SK-N-SH (cell line): ENCODE measurements around the gene NOP56. TPM values are rescaled to one million over a fixed set of nuclear protein-coding genes. Genes with fewer than 3 reads are reported as not detected.

ENCODE experiments used
- CTCF ChIA-PET: fragments of 300-600, 350-600 bp; formaldehyde crosslinking; extraction: SDS; loops from one replicate; lab custom pipeline; 2021; lab: Yijun Ruan, JAX
- POLR2A ChIA-PET: fragments of 350-600 bp; sonication (Branson Sonifier 250); formaldehyde crosslinking; extraction: SDS; loops from one replicate; lab custom pipeline; 2020; ENCODE audit warnings: antibody characterized with exemption, inconsistent platforms; lab: Yijun Ruan, JAX
- DNase-seq: peaks from one replicate; pipeline ENCODE4 v3.0.0; 2012
- H2AFZ ChIP-seq: fragments of 200-600 bp; sonication (generic); 2 replicates; pipeline ENCODE4 v1.8.1; 2016; ENCODE audit warnings: antibody characterized with exemption, mild to moderate bottlenecking, low read depth
- H3F3A ChIP-seq: fragments of 200-600 bp; sonication (generic); replicated peaks from 2 replicates; pipeline ENCODE3; 2016; ENCODE audit warnings: antibody characterized with exemption, mild to moderate bottlenecking; ENCODE audit not compliant: insufficient read depth
- H3K27ac ChIP-seq, 2 experiments: fragments of 200-500 bp in 1 of 2; fragments of 200-600 bp in 1 of 2; sonication (Bioruptor generic) in 1 of 2; sonication (generic), shearing (Covaris generic) in 1 of 2; 2 replicates each; pipeline versions ENCODE4 v1.5.1 to v1.6.1; 2014 to 2016; ENCODE audit warnings: low read depth in 2 of 2, inconsistent platforms in 1 of 2, low read length in 1 of 2, mild to moderate bottlenecking in 1 of 2, mixed read lengths in 1 of 2
- H3K27me3 ChIP-seq: fragments of 200-600 bp; sonication (generic), shearing (Covaris generic); 2 replicates; pipeline ENCODE4 v1.6.1; 2016; ENCODE audit warnings: mixed run types; ENCODE audit not compliant: insufficient read depth
- H3K36me3 ChIP-seq, 2 experiments: fragments of 200-500 bp in 1 of 2; fragments of 200-600 bp in 1 of 2; sonication (Bioruptor generic) in 1 of 2; sonication (generic) in 1 of 2; replicated peaks in 1 of 2; 2 replicates each; pipeline versions ENCODE3 to v1.5.1; 2014 to 2016; ENCODE audit warnings: low read length in 1 of 2, mild to moderate bottlenecking in 1 of 2; ENCODE audit not compliant: insufficient read depth in 2 of 2, control insufficient read depth in 1 of 2
- H3K4me1 ChIP-seq, 2 experiments: fragments of 200-500 bp in 1 of 2; fragments of 200-600 bp in 1 of 2; sonication (Bioruptor generic) in 1 of 2; sonication (generic), shearing (Covaris generic) in 1 of 2; 2 replicates each; pipeline versions ENCODE4 v1.5.1 to v1.6.1; 2014 to 2016; ENCODE audit warnings: low read depth in 1 of 2, low read length in 1 of 2, mixed run types in 1 of 2; ENCODE audit not compliant: insufficient read depth in 2 of 2, control insufficient read depth in 1 of 2
- H3K4me2 ChIP-seq: fragments of 200-600 bp; sonication (generic), shearing (Covaris generic); 2 replicates; pipeline ENCODE4 v1.6.1; 2017; ENCODE audit warnings: mixed run types
- H3K4me3 ChIP-seq, 2 experiments: fragments of 200-500 bp in 1 of 2; fragments of 200-600 bp in 1 of 2; sonication (Bioruptor generic) in 1 of 2; sonication (generic), shearing (Covaris generic) in 1 of 2; 2 replicates each; pipeline versions ENCODE4 v1.5.1 to v1.8.1; 2014 to 2016; ENCODE audit warnings: low read depth in 2 of 2, inconsistent platforms in 1 of 2, low read length in 1 of 2, mild to moderate bottlenecking in 1 of 2, mixed read lengths in 1 of 2, moderate library complexity in 1 of 2
- H3K79me2 ChIP-seq: fragments of 200-600 bp; sonication (generic); 2 replicates; pipeline ENCODE4 v1.8.1; 2017; ENCODE audit warnings: mild to moderate bottlenecking; ENCODE audit not compliant: insufficient read depth
- H3K9ac ChIP-seq: fragments of 200-600 bp; sonication (generic); 2 replicates; pipeline ENCODE4 v1.6.1; 2017; ENCODE audit warnings: mixed run types
- H3K9me2 ChIP-seq: fragments of 200-600 bp; sonication (generic); 2 replicates; pipeline ENCODE4 v1.6.1; 2017; ENCODE audit warnings: mixed run types
- H3K9me3 ChIP-seq: fragments of 200-600 bp; sonication (generic); 2 replicates; pipeline ENCODE4 v1.6.1; 2017; ENCODE audit warnings: mixed run types, mild to moderate bottlenecking, moderate library complexity
- H4K20me1 ChIP-seq: fragments of 200-600 bp; sonication (generic); 2 replicates; pipeline ENCODE4 v1.6.1; 2017; ENCODE audit warnings: mild to moderate bottlenecking, mixed run types; ENCODE audit not compliant: insufficient read depth
- CHD2 ChIP-seq: fragments of 150-350 bp; IDR thresholded peaks from 2 replicates; pipeline ENCODE4 v1.6.1; 2018; ENCODE audit warnings: low read length; ENCODE audit not compliant: partially characterized antibody
- ELF1 ChIP-seq: IDR thresholded peaks from 2 replicates; pipeline ENCODE4 v1.4.0; 2012
- EP300 ChIP-seq, 2 experiments: IDR thresholded peaks; 2 replicates each; pipeline versions ENCODE4 v1.4.0 to v1.6.1; 2012; ENCODE audit warnings: borderline replicate concordance in 1 of 2, low read depth in 1 of 2, low read length in 1 of 2
- FOSL2 ChIP-seq: IDR thresholded peaks from 2 replicates; pipeline ENCODE4 v1.4.0; 2012; ENCODE audit warnings: low read depth, mild to moderate bottlenecking, moderate library complexity, borderline replicate concordance
- FOXM1 ChIP-seq: IDR thresholded peaks from 2 replicates; pipeline ENCODE4 v1.4.0; 2012; ENCODE audit warnings: low read depth, mild to moderate bottlenecking
- IRF3 ChIP-seq: fragments of 150-350 bp; IDR thresholded peaks from 2 replicates; pipeline ENCODE4 v1.6.1; 2016; ENCODE audit warnings: mild to moderate bottlenecking, low read depth, low read length
- MAX ChIP-seq: IDR thresholded peaks from 2 replicates; pipeline ENCODE4 v1.4.0; 2012; ENCODE audit warnings: low read depth
- MEF2A ChIP-seq: IDR thresholded peaks from 2 replicates; pipeline ENCODE4 v1.4.0; 2012; ENCODE audit warnings: low read depth, borderline replicate concordance
- NRF1 ChIP-seq: IDR thresholded peaks from 2 replicates; pipeline ENCODE4 v1.6.1; 2012; ENCODE audit warnings: low read depth, mild to moderate bottlenecking, low read length
- POLR2AphosphoS5 ChIP-seq: IDR thresholded peaks from 2 replicates; pipeline ENCODE4 v1.6.1; 2012; ENCODE audit warnings: low read depth, low read length
- RAD21 ChIP-seq: IDR thresholded peaks from 2 replicates; pipeline ENCODE4 v1.6.1; 2012; ENCODE audit warnings: mild to moderate bottlenecking, low read length
- RCOR1 ChIP-seq: fragments of 150-350 bp; IDR thresholded peaks from 2 replicates; pipeline ENCODE4 v1.6.1; 2017; ENCODE audit warnings: antibody characterized with exemption, low read length
- RXRA ChIP-seq: IDR thresholded peaks from 2 replicates; pipeline ENCODE4 v1.4.0; 2012; ENCODE audit warnings: low read depth, mild to moderate bottlenecking, borderline replicate concordance
- SMC3 ChIP-seq: IDR thresholded peaks from 2 replicates; pipeline ENCODE4 v1.6.1; 2012; ENCODE audit warnings: low read depth, low read length, improper control_type of control experiment
- TEAD4 ChIP-seq: IDR thresholded peaks from 2 replicates; pipeline ENCODE4 v1.4.0; 2012; ENCODE audit warnings: mild to moderate bottlenecking, borderline replicate concordance; ENCODE audit not compliant: insufficient read depth
- USF1 ChIP-seq: IDR thresholded peaks from 2 replicates; pipeline ENCODE4 v1.4.0; 2012; ENCODE audit warnings: low read depth, borderline replicate concordance
- WGBS: methylation state at CpG from one replicate; pipeline ENCODE4 v1.1.6; 2017; ENCODE audit warnings: low lambda C conversion rate; 5-methylcytosine and 5-hydroxymethylcytosine counted together
- polyA plus RNA-seq, 3 experiments: library from polyadenylated mRNA; depleted of rRNA; stranded (reverse); fragments of >200 nt; gene quantifications; 2 replicates each; pipeline ENCODE4 v1.2.3, GENCODE V29; 2012

The NOP56 gene
- polyA plus RNA-seq, 1 of the 3 experiments (the other 2 are of a cell fraction), result 158 TPM

- no peak overlapping the region for H3K4me2 ChIP-seq
- H3K36me3 ChIP-seq, result no peaks in the 10 kb centered on the region
- TF ChIP-seq RXRA (no peak), FOXM1 (no peak), POLR2AphosphoS5 (no peak), RCOR1 (no peak), TEAD4 (no peak), ELF1 (no peak), NRF1 (no peak), CHD2 (no peak), IRF3 (no peak), EP300 (IDR thresholded peaks at IDR 0.05; ENCODE audit: borderline replicate concordance in 1 of 2, low read depth in 1 of 2, low read length in 1 of 2) (no peak), SMC3 (no peak), MEF2A (no peak), USF1 (no peak), RAD21 (no peak), MAX (no peak), FOSL2 (no peak)
- H3K9me2 ChIP-seq, result no peaks in the 10 kb centered on the region
- H3K4me3 ChIP-seq, result no peak overlapping the region
- H3K79me2 ChIP-seq, result no peaks in the 10 kb centered on the region
- ChIA-PET POLR2A (no interaction called here), CTCF (interaction anchor here (1.1 kb wide), 1 partner anchor 116 kb away, joined by 5 read pairs; no protein-coding TSS in a partner anchor)
- no peak overlapping the region for H2AFZ ChIP-seq
- H3K27ac ChIP-seq, result no peak overlapping the region
- no peaks in the 10 kb centered on the region for H3K27me3 ChIP-seq
- no peak overlapping the region for H3K9ac ChIP-seq
- H4K20me1 ChIP-seq, result no peaks in the 10 kb centered on the region
- H3K9me3 ChIP-seq, result no peaks in the 10 kb centered on the region
- H3F3A ChIP-seq, result no peaks in the 10 kb centered on the region
- WGBS, result 12% methylated on average over 1 of the region's 1 CpG
- DNase-seq, result no peak
- no peaks in the 10 kb centered on the region for H3K4me1 ChIP-seq
Observed at GRCh38 chr20:2640260-2640659, 12.2 kb upstream of the NOP56 start.

GRCh38 chr20:2640899-2641298 lies 11.5 kb upstream of the NOP56 start:
- Histone ChIP-seq H3K9me2 (no peaks in the 10 kb centered on the region), H2AFZ (no peak overlapping the region), H3F3A (no peaks in the 10 kb centered on the region), H3K4me2 (no peak overlapping the region), H3K4me1 (no peaks in the 10 kb centered on the region), H3K36me3 (no peaks in the 10 kb centered on the region), H4K20me1 (no peaks in the 10 kb centered on the region), H3K79me2 (no peaks in the 10 kb centered on the region), H3K4me3 (no peak overlapping the region), H3K9me3 (no peaks in the 10 kb centered on the region), H3K27ac (no peak overlapping the region), H3K9ac (no peak overlapping the region), H3K27me3 (no peaks in the 10 kb centered on the region)
- DNase-seq, result no peak
- ChIA-PET POLR2A (no interaction called here), CTCF (interaction anchor here (1.1 to 2.0 kb wide), 3 partner anchors 11 to 119 kb away, joined by 5 to 6 read pairs (median 5); no protein-coding TSS in a partner anchor)
- no peak for TF ChIP-seq SMC3
- no peak for TF ChIP-seq NRF1
- 86% methylated on average over 8 of the region's 9 CpGs for WGBS
